Dedifferentiated amniotic fluid mesenchymal stem cell (primary cell): ENCODE data around the gene CHRFAM7A.
"Not testable (repeated sequence)": the region's sequence is repeated elsewhere in the genome, so short reads cannot be mapped to it uniquely, and the experiment has no call there.

Experiments
- DNase-seq: peaks from one replicate; pipeline ENCODE4 v3.0.0-alpha.2; 2016; ENCODE audit errors: extremely low spot score

Gene CHRFAM7A

DNA sequence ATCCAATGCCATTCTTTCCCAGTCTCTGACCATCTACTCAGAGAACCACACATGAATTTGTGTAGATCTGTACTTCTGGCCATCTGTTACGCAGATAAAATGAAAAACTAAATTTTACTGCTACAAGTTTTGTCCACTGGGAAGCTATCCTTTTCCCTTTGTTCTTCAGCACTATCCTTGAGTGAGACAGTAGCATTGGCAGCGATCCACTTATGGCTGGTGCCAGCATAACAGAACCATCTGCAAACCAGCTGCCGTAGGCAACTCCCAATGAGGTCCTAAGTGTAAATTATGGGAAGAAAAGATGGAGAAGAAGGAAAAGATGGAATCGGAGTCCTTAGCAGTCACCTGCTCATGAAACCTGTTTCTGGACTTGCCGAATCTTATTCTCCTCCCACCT lies 72.3 kb downstream of the CHRFAM7A start:
- not testable (repeated sequence) for DNase-seq

DNA sequence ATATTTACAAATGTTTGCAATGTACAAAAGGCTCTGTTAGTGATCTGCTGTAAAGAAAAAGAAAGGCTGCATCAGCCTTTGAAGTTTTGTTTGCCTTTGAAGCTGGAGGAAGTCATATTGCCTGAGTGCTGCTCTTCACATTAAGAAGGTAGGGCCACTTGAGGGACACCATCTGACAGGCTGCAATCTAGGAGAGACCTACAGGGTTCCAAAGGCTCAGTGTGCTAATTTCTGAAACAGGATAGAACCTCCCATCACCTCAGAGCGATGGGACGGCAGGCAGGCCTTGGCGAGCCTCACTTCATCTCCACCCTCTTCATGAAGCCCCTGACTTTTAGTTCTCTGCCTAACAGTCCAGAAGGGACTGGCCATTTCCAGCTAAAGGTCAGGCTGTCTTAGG lies 77.6 kb downstream of the CHRFAM7A start:
- not testable (repeated sequence) for DNase-seq

DNA sequence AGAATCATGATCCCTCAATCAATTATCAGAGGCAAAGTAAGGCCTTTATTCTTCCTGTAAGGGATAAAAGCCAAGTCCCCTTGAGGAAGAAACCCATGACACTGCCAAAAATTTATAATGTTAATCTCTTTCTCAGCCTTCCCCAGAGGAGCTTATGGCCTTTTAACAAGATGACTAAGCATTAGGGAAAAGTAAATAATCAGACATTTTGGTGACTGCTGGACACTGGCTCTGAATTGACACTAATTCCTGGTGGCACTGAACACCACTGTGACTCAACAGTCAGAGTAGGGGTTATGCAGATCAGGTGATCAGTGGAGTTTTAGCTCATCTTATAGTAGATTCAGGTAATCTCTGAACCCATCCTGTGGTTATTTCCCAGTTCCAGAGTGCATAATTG lies 82.8 kb downstream of the CHRFAM7A start:
- DNase-seq: not testable (repeated sequence)
